Measurements from ENCODE around the gene ZNF148.

DNA sequence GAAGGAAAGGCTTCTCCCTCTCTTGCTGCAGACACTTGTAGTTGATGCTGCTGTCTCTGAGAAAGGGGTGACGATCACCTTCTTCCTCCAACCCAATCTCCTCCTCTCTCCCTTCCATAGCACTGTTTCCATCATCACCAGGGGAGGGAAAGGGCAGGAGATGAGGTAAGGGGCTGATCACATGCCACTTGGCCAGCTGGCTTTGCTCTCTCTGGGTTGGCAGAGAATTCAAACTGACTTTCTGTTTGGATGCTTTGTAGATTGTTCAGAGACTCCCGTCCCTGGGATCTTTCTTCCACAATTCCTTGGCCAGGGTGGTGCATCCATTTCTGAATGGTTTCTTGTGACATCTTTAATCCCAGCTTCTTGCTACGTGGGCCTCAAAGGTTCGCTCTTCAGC is 43.2 kb upstream of the ZNF148 start:
- TF ChIP-seq, protein P1, sequence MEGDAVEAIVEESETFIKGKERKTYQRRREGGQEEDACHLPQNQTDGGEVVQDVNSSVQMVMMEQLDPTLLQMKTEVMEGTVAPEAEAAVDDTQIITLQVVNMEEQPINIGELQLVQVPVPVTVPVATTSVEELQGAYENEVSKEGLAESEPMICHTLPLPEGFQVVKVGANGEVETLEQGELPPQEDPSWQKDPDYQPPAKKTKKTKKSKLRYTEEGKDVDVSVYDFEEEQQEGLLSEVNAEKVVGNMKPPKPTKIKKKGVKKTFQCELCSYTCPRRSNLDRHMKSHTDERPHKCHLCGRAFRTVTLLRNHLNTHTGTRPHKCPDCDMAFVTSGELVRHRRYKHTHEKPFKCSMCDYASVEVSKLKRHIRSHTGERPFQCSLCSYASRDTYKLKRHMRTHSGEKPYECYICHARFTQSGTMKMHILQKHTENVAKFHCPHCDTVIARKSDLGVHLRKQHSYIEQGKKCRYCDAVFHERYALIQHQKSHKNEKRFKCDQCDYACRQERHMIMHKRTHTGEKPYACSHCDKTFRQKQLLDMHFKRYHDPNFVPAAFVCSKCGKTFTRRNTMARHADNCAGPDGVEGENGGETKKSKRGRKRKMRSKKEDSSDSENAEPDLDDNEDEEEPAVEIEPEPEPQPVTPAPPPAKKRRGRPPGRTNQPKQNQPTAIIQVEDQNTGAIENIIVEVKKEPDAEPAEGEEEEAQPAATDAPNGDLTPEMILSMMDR (conservative IDR thresholded peaks at IDR 0.05 in 1 of 2, IDR thresholded peaks at IDR 0.05 in 1 of 2; ENCODE audit: extremely low read depth in 1 of 2, insufficient read depth in 1 of 2, low read depth in 1 of 2, low read length in 2 of 2): no peak
- no peak for TF ChIP-seq EZH2 (IDR thresholded peaks at IDR 0.05; ENCODE audit: borderline replicate concordance, low read length)

Data from mammary epithelial cell (primary cell).